Amygdala (tissue), 56 donors: ENCODE data around the gene RBX1.
"Not testable (repeated sequence)": the region's sequence is repeated elsewhere in the genome, so short reads cannot be mapped to it uniquely, and the experiment has no call there.

Experiments
- DNase-seq, 56 donors: peaks; one replicate each; lab custom pipeline; 2025; lab: John Stamatoyannopoulos, UW

RBX1 gene

GRCh38 chr22:40950962-40951794, at the start of gene RBX1:
Gene RBX1, plus strand, starts transcription at chr22:40951378. Its CDS starts 21 bp downstream, at chr22:40951399.
- DNase-seq, result peak; percentile 92 to 100 (median 98)

GRCh38 chr22:40904101-40904500, 47.1 kb upstream of the RBX1 start:
- no peak for DNase-seq

- no peak for DNase-seq
Observed at GRCh38 chr22:40908895-40909294, 42.3 kb upstream of the RBX1 start.

GRCh38 chr22:40911772-40912171, 39.4 kb upstream of the RBX1 start:
- DNase-seq, result no peak

- not testable (repeated sequence) for DNase-seq
Observed at GRCh38 chr22:40912987-40913386, 38.2 kb upstream of the RBX1 start.

GRCh38 chr22:40919446-40919845, 31.7 kb upstream of the RBX1 start:
- DNase-seq, result no peak

- DNase-seq, result no peak
Observed at GRCh38 chr22:40920526-40920925, 30.7 kb upstream of the RBX1 start.

GRCh38 chr22:40922484-40923303, 28.5 kb upstream of the RBX1 start:
- peak in 2 of 56 donors; percentile 1 to 21 for DNase-seq

GRCh38 chr22:40928657-40929056, 22.5 kb upstream of the RBX1 start:
- DNase-seq, result no peak

GRCh38 chr22:40932396-40932795, 18.8 kb upstream of the RBX1 start:
- no peak for DNase-seq

GRCh38 chr22:40939202-40939601, 12.0 kb upstream of the RBX1 start:
- DNase-seq, result no peak

GRCh38 chr22:40951795-40952605, 822 bp downstream of the RBX1 start:
- peak in 1 of 56 donors; percentile 63 for DNase-seq

GRCh38 chr22:40953471-40953870, 2.3 kb downstream of the RBX1 start:
- no peak for DNase-seq

GRCh38 chr22:40954113-40954512, 2.9 kb downstream of the RBX1 start:
- DNase-seq, result no peak

GRCh38 chr22:40955571-40955970, 4.4 kb downstream of the RBX1 start:
- DNase-seq, result no peak

- DNase-seq, result no peak
Observed at GRCh38 chr22:40957601-40958000, 6.4 kb downstream of the RBX1 start.

GRCh38 chr22:40958299-40958698, 7.1 kb downstream of the RBX1 start:
- no peak for DNase-seq

- DNase-seq, result no peak
Observed at GRCh38 chr22:40960145-40960544, 9.0 kb downstream of the RBX1 start.

GRCh38 chr22:40965936-40966725, 15.0 kb downstream of the RBX1 start:
- DNase-seq, result no peak

GRCh38 chr22:40966726-40967085, 15.5 kb downstream of the RBX1 start:
- DNase-seq, result no peak
